ENCODE results near the gene COG3. TPM values are rescaled to one million over a fixed set of nuclear protein-coding genes. Genes with fewer than 3 reads are reported as not detected.

COG3 gene
- total and polyA plus RNA-seq, 2 of the 13 experiments (the other 11 are each of a cell fraction or from before 2014, with no cell fraction given) = 37.8 to 47.5 TPM

GRCh38 chr13:45464141-45464686 lies 525 bp upstream of the COG3 start (continued):
- TF ChIP-seq ZNF737 (CRISPR knock-in tag; IDR thresholded peaks at IDR 0.05; ENCODE audit: borderline replicate concordance) (no peak), SKI (IDR thresholded peaks at IDR 0.05; ENCODE audit: partially characterized antibody) (no peak), BRF2 (CRISPR knock-in tag; IDR thresholded peaks at IDR 0.05) (no peak), KIAA2018 (CRISPR knock-in tag; IDR thresholded peaks at IDR 0.05; ENCODE audit: borderline replicate concordance) (no peak), PREB (CRISPR knock-in tag; IDR thresholded peaks at IDR 0.05) (no peak), ZNF30 (CRISPR knock-in tag; IDR thresholded peaks at IDR 0.05) (no peak), SUZ12 (IDR thresholded peaks at IDR 0.05; ENCODE audit: low read depth, low read length) (no peak), SKIL (CRISPR knock-in tag; IDR thresholded peaks at IDR 0.05; ENCODE audit: borderline replicate concordance) (no peak), ZNF567 (CRISPR knock-in tag; IDR thresholded peaks at IDR 0.05; ENCODE audit: borderline replicate concordance) (no peak), TIGD3 (CRISPR knock-in tag; IDR thresholded peaks at IDR 0.05; ENCODE audit: borderline replicate concordance) (no peak), DDIT3 (CRISPR knock-in tag; IDR thresholded peaks at IDR 0.05) (no peak), ZNF850 (CRISPR knock-in tag; conservative IDR thresholded peaks at IDR 0.05) (no peak), ZNF703 (CRISPR knock-in tag; IDR thresholded peaks at IDR 0.05; ENCODE audit: borderline replicate concordance) (no peak), ZFP62 (CRISPR knock-in tag; IDR thresholded peaks at IDR 0.05) (no peak), JUNB (CRISPR knock-in tag; IDR thresholded peaks at IDR 0.05; ENCODE audit: borderline replicate concordance) (0 out of 2 replicates have a peak, but pooled peaks have one; percentile 18)
